ENCODE data around the gene LRIG2. TPM values are rescaled to one million over a fixed set of nuclear protein-coding genes. Genes with fewer than 3 reads are reported as not detected.

Gene LRIG2
- total RNA-seq, 2 donors from 2014 or later, result 21.2 to 23.0 TPM

DNA sequence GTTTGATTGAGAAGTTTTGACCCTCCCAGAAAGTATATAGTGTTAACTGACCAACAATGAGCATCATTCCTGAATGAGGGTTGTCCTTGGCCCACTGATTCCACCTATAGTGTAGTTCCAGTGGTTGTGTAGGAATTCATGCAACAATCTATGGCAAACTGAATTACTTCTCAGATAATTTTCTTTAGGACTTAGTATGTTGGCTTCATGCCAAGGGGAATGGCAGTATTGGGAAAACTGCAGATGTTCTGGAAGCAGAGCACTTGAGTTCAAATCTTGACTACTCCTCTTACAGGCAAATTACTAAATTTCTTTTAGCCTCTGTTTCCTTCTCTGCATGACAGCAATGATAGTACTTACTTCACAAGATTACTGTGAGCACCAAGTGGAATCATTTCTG, 65.8 kb downstream of the LRIG2 start:
- H3K4me1 ChIP-seq (ENCODE audit: control insufficient read depth, insufficient read depth, low read length), result no peaks in the 10 kb centered on the region
- Mint-ChIP-seq H3K4me1 (peaks cover 18% of the 10 kb centered on the region), H3K4me3 (no peak overlapping the region), H3K27me3 (ENCODE audit: insufficient read depth) (no peaks in the 10 kb centered on the region), H3K27ac (no peak overlapping the region), H3K36me3 (ENCODE audit: low read depth) (peaks cover 12% of the 10 kb centered on the region), H3K9me3 (no peaks in the 10 kb centered on the region)
- H3K4me3 ChIP-seq (ENCODE audit: low read length), result no peak overlapping the region
- TF ChIP-seq CTCF (conservative IDR thresholded peaks at IDR 0.05), result no peak
- no peak for DNase-seq
- H3K27ac ChIP-seq (ENCODE audit: low read depth, low read length), result no peak overlapping the region
- H3K27me3 ChIP-seq (ENCODE audit: control insufficient read depth, insufficient read depth, low read length, poor library complexity, severe bottlenecking), result no peaks in the 10 kb centered on the region
- H3K36me3 ChIP-seq (ENCODE audit: control insufficient read depth, insufficient read depth, low read length), result no peaks in the 10 kb centered on the region
- no peaks in the 10 kb centered on the region for H3K9me3 ChIP-seq (ENCODE audit: control insufficient read depth, low read length)
- no peak overlapping the region for H3K9ac ChIP-seq (ENCODE audit: extremely low read depth, low read length, poor library complexity, severe bottlenecking)

DNA sequence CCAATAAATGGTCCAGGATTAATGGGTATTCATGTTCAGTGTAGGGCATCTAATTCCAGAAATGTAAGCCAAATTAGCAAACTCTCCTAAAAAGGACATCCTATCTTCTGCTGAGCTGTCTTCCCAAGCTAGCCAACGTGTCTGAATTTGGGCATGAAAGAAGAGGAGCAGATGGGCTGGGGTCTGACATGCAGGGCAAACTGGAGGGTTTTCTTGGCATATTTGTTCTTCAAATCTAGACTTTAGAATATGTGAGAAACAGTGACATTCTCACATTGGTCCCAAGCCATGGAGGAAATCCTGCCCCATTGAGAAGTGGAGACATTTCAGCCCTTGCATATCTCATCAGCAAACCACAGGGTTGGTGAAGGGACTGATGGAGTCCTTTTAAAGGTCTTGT, 67.2 kb downstream of the LRIG2 start:
- H3K4me1 Mint-ChIP-seq, result peaks cover 21% of the 10 kb centered on the region
- H3K27ac ChIP-seq (ENCODE audit: low read depth, low read length), result no peak overlapping the region
- H3K27ac Mint-ChIP-seq, result no peak overlapping the region
- no peaks in the 10 kb centered on the region for H3K27me3 ChIP-seq (ENCODE audit: control insufficient read depth, insufficient read depth, low read length, poor library complexity, severe bottlenecking)
- no peaks in the 10 kb centered on the region for H3K9me3 ChIP-seq (ENCODE audit: control insufficient read depth, low read length)
- no peak overlapping the region for H3K4me3 ChIP-seq (ENCODE audit: low read length)
- 97% methylated on average over 1 of the region's 1 CpG; no CpG with 5 or more reads in 1 of the 2 experiments for WGBS, 2 experiments (ENCODE audit: insufficient coverage in 1 of 2, insufficient read length in 1 of 2)
- no peaks in the 10 kb centered on the region for H3K36me3 Mint-ChIP-seq (ENCODE audit: low read depth)
- no peak overlapping the region for H3K9ac ChIP-seq (ENCODE audit: extremely low read depth, low read length, poor library complexity, severe bottlenecking)
- TF ChIP-seq CTCF (conservative IDR thresholded peaks at IDR 0.05), result no peak
- DNase-seq, result no peak
- H3K4me1 ChIP-seq (ENCODE audit: control insufficient read depth, insufficient read depth, low read length), result no peaks in the 10 kb centered on the region
- no peaks in the 10 kb centered on the region for H3K27me3 Mint-ChIP-seq (ENCODE audit: insufficient read depth)
- no peaks in the 10 kb centered on the region for H3K9me3 Mint-ChIP-seq
- no peak overlapping the region for H3K4me3 Mint-ChIP-seq
- no peaks in the 10 kb centered on the region for H3K36me3 ChIP-seq (ENCODE audit: control insufficient read depth, insufficient read depth, low read length)

GRCh38 chr1:113140588-113141446, 67.8 kb downstream of the LRIG2 start:
- no peak overlapping the region for H3K4me3 Mint-ChIP-seq
- no peaks in the 10 kb centered on the region for H3K4me1 ChIP-seq (ENCODE audit: control insufficient read depth, insufficient read depth, low read length)
- no peak overlapping the region for H3K4me3 ChIP-seq (ENCODE audit: low read length)
- DNase-seq, result peak; percentile 89
- H3K36me3 ChIP-seq (ENCODE audit: control insufficient read depth, insufficient read depth, low read length), result no peaks in the 10 kb centered on the region
- H3K27me3 ChIP-seq (ENCODE audit: control insufficient read depth, insufficient read depth, low read length, poor library complexity, severe bottlenecking), result no peaks in the 10 kb centered on the region
- peak; percentile 96 for TF ChIP-seq CTCF (conservative IDR thresholded peaks at IDR 0.05)
- H3K9ac ChIP-seq (ENCODE audit: extremely low read depth, low read length, poor library complexity, severe bottlenecking), result no peak overlapping the region
- H3K4me1 Mint-ChIP-seq, result peaks cover 21% of the 10 kb centered on the region
- H3K9me3 Mint-ChIP-seq, result no peaks in the 10 kb centered on the region
- WGBS, 2 experiments (ENCODE audit: insufficient coverage in 1 of 2, insufficient read length in 1 of 2), result 40 to 43% methylated on average over 12 to 13 of the region's 13 CpGs
- H3K9me3 ChIP-seq (ENCODE audit: control insufficient read depth, low read length), result no peaks in the 10 kb centered on the region
- H3K27me3 Mint-ChIP-seq (ENCODE audit: insufficient read depth), result no peaks in the 10 kb centered on the region
- no peak overlapping the region for H3K27ac ChIP-seq (ENCODE audit: low read depth, low read length)
- peak overlapping the region; percentile 90 for H3K27ac Mint-ChIP-seq
- H3K36me3 Mint-ChIP-seq (ENCODE audit: low read depth), result no peaks in the 10 kb centered on the region
